SK-N-SH (cell line): Measurements from ENCODE around the gene ERGIC1.

ENCODE experiments used
- CHD2 ChIP-seq: fragments of 150-350 bp; IDR thresholded peaks from 2 replicates; pipeline ENCODE4 v1.6.1; 2018; ENCODE audit warnings: low read length; ENCODE audit not compliant: partially characterized antibody
- CTCF ChIP-seq: fragments of 200-600 bp; sonication (generic); IDR thresholded peaks from 2 replicates; pipeline ENCODE4 v1.6.1; 2017; ENCODE audit warnings: antibody characterized with exemption, mild to moderate bottlenecking, moderate library complexity
- FOSL2 ChIP-seq: IDR thresholded peaks from 2 replicates; pipeline ENCODE4 v1.4.0; 2012; ENCODE audit warnings: low read depth, mild to moderate bottlenecking, moderate library complexity, borderline replicate concordance
- GABPA ChIP-seq: IDR thresholded peaks from 2 replicates; pipeline ENCODE4 v1.4.0; 2012; ENCODE audit warnings: low read depth, mild to moderate bottlenecking
- MAX ChIP-seq: IDR thresholded peaks from 2 replicates; pipeline ENCODE4 v1.4.0; 2012; ENCODE audit warnings: low read depth
- MXI1 ChIP-seq: IDR thresholded peaks from 2 replicates; pipeline ENCODE4 v1.6.1; 2012; ENCODE audit warnings: mild to moderate bottlenecking, low read depth, low read length, improper control_type of control experiment
- NRF1 ChIP-seq: IDR thresholded peaks from 2 replicates; pipeline ENCODE4 v1.6.1; 2012; ENCODE audit warnings: low read depth, mild to moderate bottlenecking, low read length
- POLR2AphosphoS5 ChIP-seq: IDR thresholded peaks from 2 replicates; pipeline ENCODE4 v1.6.1; 2012; ENCODE audit warnings: low read depth, low read length
- RAD21 ChIP-seq: IDR thresholded peaks from 2 replicates; pipeline ENCODE4 v1.6.1; 2012; ENCODE audit warnings: mild to moderate bottlenecking, low read length
- REST ChIP-seq: IDR thresholded peaks from 2 replicates; pipeline ENCODE4 v1.6.1; 2012; ENCODE audit warnings: mild to moderate bottlenecking, low read depth, low read length, moderate library complexity
- USF1 ChIP-seq: IDR thresholded peaks from 2 replicates; pipeline ENCODE4 v1.4.0; 2012; ENCODE audit warnings: low read depth, borderline replicate concordance
- USF2 ChIP-seq: fragments of 150-350 bp; IDR thresholded peaks from 2 replicates; pipeline ENCODE4 v1.6.1; 2017; ENCODE audit warnings: antibody characterized with exemption, low read length, low read depth, borderline replicate concordance
- ZBTB33 ChIP-seq: IDR thresholded peaks from 2 replicates; pipeline ENCODE4 v1.4.0; 2012; ENCODE audit warnings: low read depth, borderline replicate concordance

GRCh38 chr5:172904643-172905345 lies 70.7 kb downstream of the ERGIC1 start:
- TF ChIP-seq MXI1: no peak
- TF ChIP-seq REST: no peak
- no peak for TF ChIP-seq USF1
- no peak for TF ChIP-seq RAD21
- no peak for TF ChIP-seq FOSL2
- TF ChIP-seq NRF1: no peak
- no peak for TF ChIP-seq CTCF
- no peak for TF ChIP-seq GABPA
- TF ChIP-seq MAX: no peak
- TF ChIP-seq CHD2: no peak
- no peak for TF ChIP-seq POLR2AphosphoS5
- no peak for TF ChIP-seq USF2
- TF ChIP-seq ZBTB33: no peak
